Mucosa of descending colon (tissue), 3 donors: Measurements from ENCODE around the gene IDH3B. TPM values are rescaled to one million over a fixed set of nuclear protein-coding genes. Genes with fewer than 3 reads are reported as not detected.
"Not testable (repeated sequence)": the region's sequence is repeated elsewhere in the genome, so short reads cannot be mapped to it uniquely, and the experiment has no call there.

ENCODE experiments used
- ATAC-seq: fragments of 200-7000 bp; cut with Tn5 transposase; one replicate; pipeline ENCODE4 v1.9.1; 2020; ENCODE audit warnings: mild to moderate bottlenecking, moderate library complexity
- DNase-seq, 3 donors: peaks; one replicate each; pipeline ENCODE4 v3.0.0-alpha.2; 2020
- H3K36me3 ChIP-seq: fragments of 200-600 bp; one replicate; pipeline ENCODE4 v1.8.0; 2021; ENCODE audit warnings: low read depth, mild to moderate bottlenecking
- H3K4me1 ChIP-seq: fragments of 200-600 bp; one replicate; pipeline ENCODE4 v1.8.0; 2021; ENCODE audit warnings: low read depth, mild to moderate bottlenecking
- H3K4me3 ChIP-seq: fragments of 200-600 bp; one replicate; pipeline ENCODE4 v1.8.0; 2021; ENCODE audit warnings: mild to moderate bottlenecking
- H3K9me3 ChIP-seq: fragments of 200-600 bp; one replicate; pipeline ENCODE4 v1.8.0; 2021; ENCODE audit warnings: mild to moderate bottlenecking
- CTCF ChIP-seq: fragments of 200-600 bp; IDR thresholded peaks from one replicate; pipeline ENCODE4 v1.8.0; 2022; ENCODE audit warnings: antibody characterized with exemption, mild to moderate bottlenecking
- intact Hi-C, 2 donors: fragments of 100-400 bp; cut with DNase I in 1 of 2; cut with micrococcal nuclease in 1 of 2; formaldehyde crosslinking; loops; one replicate each; pipeline versions ENCODE4 v1.11.0 to v1.11.1; 2022; cut with DNase I, micrococcal nuclease
- total RNA-seq, 3 donors: library from RNA; stranded (reverse); fragmentation: NEBNext Ultra II Directional in 2 of 3; extraction: Animal tissue kit (Norgen Biotek cat#: 25700) in 2 of 3; gene quantifications; one replicate each; pipeline versions ENCODE4 v1.2.1 to v1.2.4, GENCODE V29; 2021 to 2023
- donor health status: DM: no; HTN: no; CAD: no; lungs with moderate emphysema.
- donor health status: DM: no; HTN: no; CAD: no.
- donor health status: DM: no; HTN: yes; CAD: no.

Gene IDH3B
- total RNA-seq, 3 donors from 2014 or later, result 112 to 128 (median 123) TPM

GRCh38 chr20:2690213-2690612 lies 26.2 kb upstream of the IDH3B start:
- DNase-seq (no peak), ATAC-seq (no peak)
- intact Hi-C loops, result no loop called here
- no peaks in the 10 kb centered on the region for H3K36me3 ChIP-seq
- no peak overlapping the region for H3K4me3 ChIP-seq
- no peak for TF ChIP-seq CTCF
- no peaks in the 10 kb centered on the region for H3K9me3 ChIP-seq
- peaks cover 8% of the 10 kb centered on the region for H3K4me1 ChIP-seq

GRCh38 chr20:2688041-2688591 lies 24.1 kb upstream of the IDH3B start:
- ATAC-seq (peak; percentile 86), DNase-seq (peak; percentile 67 to 69 (median 68))
- no peaks in the 10 kb centered on the region for H3K36me3 ChIP-seq
- no peaks in the 10 kb centered on the region for H3K9me3 ChIP-seq
- TF ChIP-seq CTCF, result peak; percentile 46
- H3K4me1 ChIP-seq, result no peaks in the 10 kb centered on the region
- intact Hi-C loops, result no loop called here
- H3K4me3 ChIP-seq, result no peak overlapping the region

GRCh38 chr20:2687514-2687913 lies 23.5 kb upstream of the IDH3B start:
- ATAC-seq (no peak), DNase-seq (no peak)
- H3K4me3 ChIP-seq, result no peak overlapping the region
- no peak for TF ChIP-seq CTCF
- no peaks in the 10 kb centered on the region for H3K9me3 ChIP-seq
- no peaks in the 10 kb centered on the region for H3K4me1 ChIP-seq
- intact Hi-C loops, result no loop called here
- no peaks in the 10 kb centered on the region for H3K36me3 ChIP-seq

DNA sequence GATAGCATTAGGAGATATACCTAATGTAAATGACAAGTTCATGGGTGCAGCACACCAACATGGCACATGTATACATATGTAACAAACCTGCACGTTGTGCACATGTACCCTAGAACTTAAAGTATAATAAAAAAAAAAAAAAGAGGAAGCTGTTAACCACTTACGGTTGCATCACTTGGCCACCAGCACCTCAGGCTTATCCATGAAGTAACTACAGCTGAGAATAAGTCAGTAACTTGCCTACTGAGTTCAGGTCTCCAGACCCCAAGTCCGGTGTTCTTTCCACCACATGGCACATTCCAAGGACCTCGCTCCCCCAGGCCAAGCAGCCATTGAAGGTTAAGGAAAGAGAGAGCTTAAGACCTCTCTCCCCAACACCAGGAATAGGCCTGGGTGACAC lies 20.8 kb upstream of the IDH3B start:
- H3K4me1 ChIP-seq, H3K36me3 ChIP-seq, DNase-seq, H3K9me3 ChIP-seq, H3K4me3 ChIP-seq, intact Hi-C loops, ATAC-seq: not testable (repeated sequence)

- ATAC-seq, H3K4me3 ChIP-seq, intact Hi-C loops, DNase-seq, H3K4me1 ChIP-seq, H3K36me3 ChIP-seq, H3K9me3 ChIP-seq: not testable (repeated sequence)
Measured at GRCh38 chr20:2682040-2682439, 18.0 kb upstream of the IDH3B start.

DNA sequence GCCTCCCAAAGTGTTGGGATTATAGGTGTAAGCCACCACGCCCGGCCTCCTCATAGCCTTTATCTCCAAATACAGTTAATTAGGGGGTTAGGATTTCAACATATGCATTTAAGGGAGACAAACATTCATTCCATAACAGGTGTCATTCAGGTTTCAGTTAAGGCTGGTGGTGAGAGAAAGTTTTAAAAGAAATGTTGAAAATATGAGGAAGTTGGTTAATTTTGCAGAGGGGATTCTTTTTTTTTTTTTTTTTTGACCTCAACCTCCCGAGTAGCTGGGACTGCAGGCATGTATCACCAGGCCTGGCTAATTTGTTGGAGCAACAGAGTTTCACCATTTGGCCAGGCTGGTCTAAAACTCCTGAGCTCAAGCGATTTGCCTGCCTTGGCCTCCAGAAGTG lies 16.0 kb upstream of the IDH3B start:
- no peak overlapping the region for H3K4me3 ChIP-seq
- DNase-seq, result no peak
- H3K36me3 ChIP-seq, result no peaks in the 10 kb centered on the region
- TF ChIP-seq CTCF, result no peak
- intact Hi-C loops, result no loop called here
- no peak for ATAC-seq
- no peaks in the 10 kb centered on the region for H3K9me3 ChIP-seq
- H3K4me1 ChIP-seq, result no peaks in the 10 kb centered on the region

DNA sequence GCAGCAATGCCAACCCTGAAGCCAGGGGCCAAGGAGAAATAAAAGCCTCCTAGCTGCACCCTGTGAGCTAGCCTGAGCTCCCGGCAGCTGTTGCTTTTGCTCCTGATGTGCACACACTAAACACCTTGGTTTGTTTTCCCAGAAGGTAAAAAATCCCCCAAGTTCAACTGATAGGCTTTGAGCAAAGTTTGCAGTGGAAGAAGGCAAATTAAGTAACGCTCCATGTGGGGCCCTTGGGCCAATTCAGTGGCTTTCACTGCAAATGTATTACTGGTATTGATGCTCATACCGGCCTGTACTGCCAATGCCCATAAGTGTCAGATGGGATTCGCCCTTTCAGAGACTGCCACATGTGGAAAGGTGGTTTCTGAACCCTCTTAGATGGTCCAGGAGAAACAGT lies 9.4 kb upstream of the IDH3B start:
- ATAC-seq, result no peak
- Histone ChIP-seq H3K4me1 (no peaks in the 10 kb centered on the region), H3K36me3 (no peaks in the 10 kb centered on the region), H3K4me3 (no peak overlapping the region), H3K9me3 (no peaks in the 10 kb centered on the region)
- DNase-seq, result no peak
- intact Hi-C loops, result no loop called here
- no peak for TF ChIP-seq CTCF
